Activated CD8-positive, alpha-beta memory T cell treated with anti-CD3 and anti-CD28 coated beads, Interleukin-2, amount 50 U/mL, for 24 hours (primary cell): ENCODE measurements around the gene ITPR1.
A peak's percentile ranks its signal among the peaks of the same experiment; 100 is the strongest.

Experiments
- DNase-seq: peaks from one replicate; pipeline ENCODE4 v3.0.0-alpha.2; 2020; ENCODE audit errors: extremely low read depth

The ITPR1 gene

DNA sequence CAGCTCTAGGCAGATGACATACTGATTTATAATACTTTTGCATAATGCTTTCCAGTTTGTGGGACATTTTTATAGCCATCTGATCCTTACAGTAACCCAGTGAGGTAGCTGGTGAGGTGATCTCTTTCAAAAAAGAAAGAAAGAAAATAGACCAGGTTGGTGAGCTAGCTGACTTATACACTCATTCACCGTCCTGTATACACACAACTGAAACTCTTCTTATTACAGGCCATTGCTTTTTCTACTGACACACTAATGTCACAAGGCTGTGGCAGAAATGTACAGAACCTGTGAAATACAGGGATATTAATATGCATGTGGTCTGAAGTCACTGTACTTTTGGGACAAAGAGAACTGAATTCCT is 335.9 kb downstream of the ITPR1 start:
- no peak for DNase-seq

- DNase-seq, result no peak
Measured at GRCh38 chr3:4830586-4830914, 337.4 kb downstream of the ITPR1 start.

DNA sequence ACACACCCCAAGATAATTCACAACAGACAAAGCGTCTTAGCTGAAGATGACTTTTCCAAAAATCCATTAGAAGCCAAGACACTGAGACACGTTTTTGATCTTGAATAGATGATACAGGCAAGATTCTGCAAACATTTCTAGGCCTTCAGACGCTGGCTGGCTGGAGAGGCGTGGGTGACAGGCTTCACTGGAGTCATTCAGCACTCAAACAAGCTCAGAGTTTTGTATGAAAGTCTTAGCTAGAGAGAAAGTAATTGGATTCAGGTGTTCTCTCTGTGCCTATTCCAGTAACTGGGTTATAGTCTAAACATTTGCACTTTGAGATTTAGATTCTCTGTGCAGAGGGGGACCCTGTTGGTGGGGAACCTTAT is 338.4 kb downstream of the ITPR1 start:
- DNase-seq, result no peak

DNA sequence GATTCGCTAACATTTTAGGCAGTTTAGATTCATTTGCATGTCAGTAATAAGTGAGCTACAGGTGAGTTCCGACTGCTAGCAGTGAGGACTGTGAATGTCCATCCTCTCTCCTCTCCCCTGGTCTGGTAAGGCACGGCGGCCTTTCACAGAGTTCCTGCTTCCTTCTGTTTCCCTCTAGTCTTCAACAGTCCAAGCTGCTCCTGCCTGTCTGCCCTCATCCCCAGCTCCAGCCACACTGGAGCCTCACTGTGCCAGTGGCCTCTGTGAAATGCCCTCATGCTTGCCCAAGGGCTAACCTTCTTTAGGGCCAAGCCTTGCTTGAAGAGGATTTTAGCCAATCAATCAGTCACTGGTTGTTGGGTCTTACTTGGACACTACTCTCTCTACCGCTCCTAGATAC is 340.3 kb downstream of the ITPR1 start:
- no peak for DNase-seq

DNA sequence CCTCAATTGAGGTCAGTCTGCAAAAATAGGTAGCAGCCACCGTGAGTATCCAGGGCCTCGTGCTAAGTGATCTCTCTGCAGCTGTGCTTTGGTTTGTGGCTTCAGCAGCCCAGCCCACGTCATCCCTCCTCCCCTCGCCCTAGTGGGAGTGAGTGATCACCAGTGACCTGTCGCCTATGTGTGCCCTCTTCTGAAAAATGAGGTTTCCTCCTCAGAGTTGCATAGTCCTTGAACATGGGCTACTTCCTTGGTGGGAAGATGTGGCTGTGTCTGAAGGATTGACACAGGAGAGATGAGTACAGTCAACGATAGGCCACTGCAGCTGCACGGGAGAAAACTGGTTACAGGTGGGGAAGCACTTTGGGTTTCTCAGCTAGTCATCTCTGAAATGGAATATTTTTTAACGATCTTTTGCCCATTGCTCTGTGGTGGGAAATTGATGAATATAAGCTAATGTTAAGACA is 341.3 kb downstream of the ITPR1 start:
- DNase-seq, result peak; percentile 49

DNA sequence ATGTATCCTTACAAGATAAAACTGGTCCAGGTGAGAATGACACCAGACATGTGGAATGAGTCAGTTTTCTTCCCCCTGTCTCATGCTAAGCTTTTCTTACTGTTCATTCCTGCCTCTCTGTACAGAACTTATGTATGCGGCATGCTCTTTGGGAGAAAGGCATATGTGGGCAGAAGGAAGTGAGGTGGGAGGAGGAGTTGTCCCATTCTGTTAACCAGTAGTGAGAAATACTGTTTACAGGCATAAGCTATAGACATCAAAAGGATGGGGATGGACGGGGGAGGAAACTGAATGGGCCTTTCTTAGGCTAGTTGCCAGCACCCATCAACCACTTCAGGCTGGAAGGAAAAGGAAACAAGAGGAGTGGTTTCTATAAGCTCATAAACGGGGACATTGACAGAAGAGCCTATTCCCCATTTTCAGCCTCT is 342.5 kb downstream of the ITPR1 start:
- no peak for DNase-seq

- no peak for DNase-seq
Measured at GRCh38 chr3:4836516-4836915, 343.4 kb downstream of the ITPR1 start.

DNA sequence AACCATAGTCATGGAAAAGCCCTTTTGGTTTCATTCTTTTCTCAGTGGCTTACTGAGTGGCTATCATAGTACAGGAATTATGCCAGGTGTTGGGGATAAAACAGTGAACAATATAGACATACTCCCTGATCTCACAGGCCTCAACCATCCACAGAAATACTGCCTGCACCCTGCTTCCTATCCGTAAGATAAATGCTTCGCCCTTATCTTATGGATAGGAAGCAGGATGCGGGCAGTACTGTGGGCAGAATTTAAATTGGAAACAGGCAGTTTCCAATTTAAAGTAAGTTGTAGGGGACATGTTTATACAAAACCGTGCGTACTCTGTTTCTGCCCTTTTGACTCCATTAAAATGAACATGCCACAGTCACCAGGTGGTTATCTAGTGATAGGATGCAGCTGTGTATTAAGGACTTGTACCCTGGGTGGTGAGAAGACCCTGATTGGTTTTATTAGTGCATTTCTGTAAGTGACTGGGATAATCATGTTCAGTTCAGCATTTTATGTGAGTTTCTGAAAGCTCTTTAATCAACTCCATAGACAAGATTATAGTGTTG is 344.3 kb downstream of the ITPR1 start:
- no peak for DNase-seq

DNA sequence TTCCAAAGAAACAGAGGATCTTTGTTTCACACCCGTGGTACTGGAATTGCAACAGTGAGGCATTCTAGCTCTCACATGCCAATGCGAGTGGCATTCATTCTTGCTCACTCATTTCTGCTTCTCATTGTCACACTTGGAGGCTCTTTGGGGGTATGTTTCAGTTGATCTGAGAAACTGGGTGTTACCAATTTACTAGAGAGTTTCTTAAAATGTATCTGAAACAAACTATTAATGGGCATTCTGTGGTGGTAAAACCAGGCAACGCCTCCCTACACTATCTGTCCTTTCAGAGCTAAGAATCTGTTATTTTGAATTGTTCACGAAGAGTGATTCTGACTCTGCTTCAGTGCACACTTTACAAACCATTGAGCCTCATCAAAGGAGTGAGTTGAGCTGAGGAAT is 345.5 kb downstream of the ITPR1 start:
- DNase-seq, result no peak

DNA sequence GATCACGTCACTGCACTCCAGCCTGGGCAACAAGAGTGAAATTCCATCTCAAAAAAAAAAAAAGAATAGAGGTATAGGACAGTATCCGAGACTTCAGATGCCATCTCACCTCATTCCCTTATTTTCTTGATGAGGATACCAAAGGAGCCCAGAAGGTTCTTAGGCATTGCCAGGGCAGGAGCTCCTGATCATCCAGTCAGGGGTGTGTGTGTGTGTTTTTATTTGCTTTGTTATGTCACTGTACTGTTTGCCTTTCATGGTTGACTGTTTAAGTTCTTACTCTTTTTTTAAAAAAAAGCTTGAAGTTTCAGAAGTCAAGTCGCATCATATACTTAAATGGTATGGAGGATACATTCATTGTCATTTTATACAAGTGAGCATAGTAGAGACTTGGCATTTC is 346.1 kb downstream of the ITPR1 start:
- DNase-seq, result no peak

- no peak for DNase-seq
Measured at GRCh38 chr3:4841225-4841624, 348.1 kb downstream of the ITPR1 start.

DNA sequence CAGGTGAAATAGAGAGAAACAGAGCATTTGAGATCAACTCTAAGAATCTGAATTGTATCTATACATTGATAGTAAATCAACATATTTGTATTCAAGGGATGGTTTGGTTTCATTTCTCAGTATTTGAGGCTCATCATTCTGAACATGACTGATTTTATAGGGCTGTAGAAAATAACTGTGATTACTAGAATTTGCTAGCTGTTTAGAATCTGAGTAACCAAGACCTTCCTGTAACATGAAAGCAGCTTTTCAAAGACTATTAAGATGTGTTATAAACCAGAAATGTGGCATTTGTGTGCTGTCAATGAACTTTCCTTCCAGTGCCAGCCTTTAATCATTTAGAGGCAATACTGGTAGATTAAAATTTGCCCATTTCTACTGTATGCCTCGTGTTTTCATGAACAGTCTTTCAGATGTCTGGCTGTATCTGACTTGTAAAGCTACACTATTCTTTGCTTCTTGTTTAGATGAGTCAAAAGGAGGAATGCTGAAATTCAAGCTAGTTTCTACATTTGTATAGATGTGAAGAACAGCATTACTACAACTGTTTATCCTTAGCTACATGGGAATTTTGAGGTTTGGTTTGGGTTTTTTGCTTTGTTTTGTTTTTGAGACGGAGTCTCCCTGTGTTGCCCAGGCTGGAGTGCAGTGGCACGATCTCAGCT is 348.8 kb downstream of the ITPR1 start:
- no peak for DNase-seq

GRCh38 chr3:4843619-4844018 is 350.5 kb downstream of the ITPR1 start:
- DNase-seq, result no peak

DNA sequence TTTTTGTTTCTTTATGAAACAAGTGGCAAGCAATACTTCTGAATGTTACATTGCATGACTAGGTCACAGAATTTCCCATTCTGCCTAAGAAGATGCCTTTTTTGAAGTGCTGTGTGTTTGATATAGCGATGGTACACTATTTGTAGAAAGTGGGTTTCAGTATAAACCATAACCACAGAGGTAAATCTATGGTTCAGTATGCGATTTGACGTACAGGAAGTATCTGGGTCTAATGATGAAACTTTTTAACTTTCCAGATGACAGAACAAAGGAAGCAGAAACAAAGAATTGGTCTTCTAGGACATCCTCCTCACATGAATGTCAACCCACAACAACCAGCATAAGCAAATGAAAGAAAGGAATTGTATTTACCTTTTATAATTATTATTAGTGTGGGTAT is 352.7 kb downstream of the ITPR1 start:
- DNase-seq, result no peak

GRCh38 chr3:4846543-4846942 is 353.4 kb downstream of the ITPR1 start:
- DNase-seq, result no peak

DNA sequence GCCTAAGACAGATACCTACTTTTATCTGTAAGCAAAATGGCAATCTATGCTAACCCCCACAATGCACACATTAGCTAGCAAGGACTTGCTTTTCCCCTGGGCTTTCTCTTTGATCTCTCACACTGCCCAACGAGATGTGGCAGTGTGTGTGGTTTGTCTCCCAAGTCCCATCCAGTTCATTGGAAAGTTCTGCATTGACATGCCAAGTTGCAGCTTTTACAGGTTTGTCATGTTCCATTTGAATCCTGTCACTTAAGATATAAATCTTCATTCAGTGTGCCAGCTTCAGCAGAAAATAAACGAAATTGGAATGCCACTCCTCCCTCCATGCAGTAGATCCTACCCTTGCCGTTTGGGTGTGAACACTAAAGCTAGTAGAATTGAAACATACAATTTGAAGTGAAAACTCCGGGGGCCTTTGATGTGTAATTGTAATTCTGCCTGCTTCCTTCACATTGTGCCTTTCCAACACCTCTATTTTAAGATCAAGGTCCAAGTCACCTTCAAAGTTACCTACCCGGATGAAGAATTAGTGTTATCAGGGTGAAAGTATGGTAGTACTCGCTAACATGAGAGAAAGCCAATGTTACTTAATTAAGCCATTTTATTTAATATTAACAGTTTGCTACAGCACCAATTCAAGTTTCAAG is 355.2 kb downstream of the ITPR1 start:
- DNase-seq, result no peak

GRCh38 chr3:4849136-4849535 is 356.0 kb downstream of the ITPR1 start:
- no peak for DNase-seq

DNA sequence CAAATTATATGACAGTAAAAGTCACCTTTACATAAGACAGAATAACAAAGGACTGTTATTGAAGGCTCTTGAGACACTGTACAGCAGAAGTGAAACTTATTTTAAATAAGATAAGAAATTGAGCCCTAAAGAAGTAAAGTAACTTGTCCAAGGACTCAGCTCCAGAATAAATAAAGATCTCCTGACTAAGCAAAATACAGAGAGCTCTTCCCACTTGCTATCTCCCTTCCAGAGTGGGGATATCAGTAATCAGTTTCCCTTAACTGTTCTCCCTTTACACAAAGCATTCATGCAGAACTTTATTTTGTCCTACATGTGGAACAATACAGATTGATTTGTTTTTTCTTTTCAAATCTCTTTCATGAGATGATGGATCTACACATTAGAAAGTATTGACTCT is 356.6 kb downstream of the ITPR1 start:
- no peak for DNase-seq

GRCh38 chr3:4850211-4850927 is 357.2 kb downstream of the ITPR1 start:
- DNase-seq, result no peak

- DNase-seq, result no peak
Measured at GRCh38 chr3:4850928-4851265, 357.7 kb downstream of the ITPR1 start.

- DNase-seq, result no peak
Measured at GRCh38 chr3:4852780-4853748, 359.9 kb downstream of the ITPR1 start.

GRCh38 chr3:4853749-4854140 is 360.6 kb downstream of the ITPR1 start:
- no peak for DNase-seq
